K562 (cell line): ENCODE data around the gene ARMC6. TPM values are rescaled to one million over a fixed set of nuclear protein-coding genes. Genes with fewer than 3 reads are reported as not detected.

Experiments
- CEBPB ChIP-seq: fragments of 450-650 bp; IDR thresholded peaks from 2 replicates; pipeline ENCODE4 v1.6.1; 2016; ENCODE audit warnings: missing genetic modification characterization, missing compliant biosample characterization
- FUS ChIP-seq: fragments of 200-400 bp; formaldehyde crosslinking; optimal IDR thresholded peaks from 2 replicates; pipeline ENCODE3; 2017; ENCODE audit warnings: low read depth, low read length
- HNRNPLL ChIP-seq: fragments of 200-400 bp; formaldehyde crosslinking; IDR thresholded peaks from 2 replicates; pipeline ENCODE4 v1.6.1; 2017; ENCODE audit warnings: low read length, low read depth, mild to moderate bottlenecking; ENCODE audit not compliant: poor library complexity, severe bottlenecking
- MCM5 ChIP-seq: fragments of 450-650 bp; IDR thresholded peaks from 2 replicates; pipeline ENCODE4 v1.6.1; 2016; ENCODE audit warnings: low read depth
- MECOM ChIP-seq: fragments of 250-450 bp; sonication (Bioruptor Pico); IDR thresholded peaks from 2 replicates; pipeline ENCODE4 v1.8.0; 2022; ENCODE audit warnings: inconsistent platforms
- NCOA6 ChIP-seq: fragments of 450-650 bp; IDR thresholded peaks from 2 replicates; pipeline ENCODE4 v1.6.1; 2017; ENCODE audit warnings: mild to moderate bottlenecking
- RB1 ChIP-seq: fragments of 450-650 bp; IDR thresholded peaks from 2 replicates; pipeline ENCODE4 v1.6.1; 2017; ENCODE audit warnings: low read depth, mild to moderate bottlenecking
- SMAD1 ChIP-seq: fragments of 150-350 bp; IDR thresholded peaks from 2 replicates; pipeline ENCODE4 v1.6.1; 2014; ENCODE audit warnings: low read length, low read depth; ENCODE audit not compliant: partially characterized antibody
- XRCC5 ChIP-seq: fragments of 200-400 bp; formaldehyde crosslinking; IDR thresholded peaks from 2 replicates; pipeline ENCODE4 v1.6.1; 2017; ENCODE audit warnings: low read depth, mild to moderate bottlenecking, low read length
- ZBTB1 ChIP-seq: sonication (generic); formaldehyde crosslinking; IDR thresholded peaks from 2 replicates; pipeline ENCODE4 v1.8.1; 2023; ENCODE audit warnings: missing genetic modification reagents, low read depth, mild to moderate bottlenecking, borderline replicate concordance
- ZNF174 ChIP-seq: fragments of 250-450 bp; sonication (Bioruptor Pico); IDR thresholded peaks from 2 replicates; pipeline ENCODE4 v1.4.0; 2020; ENCODE audit warnings: mild to moderate bottlenecking
- ZNF76 ChIP-seq: fragments of 250-450 bp; sonication (Bioruptor Pico); IDR thresholded peaks from 2 replicates; pipeline ENCODE4 v1.4.0; 2020; ENCODE audit warnings: mild to moderate bottlenecking, moderate library complexity, borderline replicate concordance
- polyA plus RNA-seq, 8 experiments: library from polyadenylated mRNA; depleted of rRNA in 4 of 8; stranded (reverse) in 5 of 8; unstranded in 3 of 8; fragments of >200 nt; fragmentation: Nextera tagmentation in 2 of 8; fragmentation: Illumina TruSeq in 1 of 8; extraction: Ambion mirVana in 2 of 8; extraction: Trizol in 1 of 8; gene quantifications; 2 replicates each; pipeline versions ENCODE4 v1.2.1 to v1.2.3, GENCODE V29; 2011 to 2014; ENCODE audit warnings: inconsistent platforms in 1 of 8, missing spikeins in 1 of 8
- total RNA-seq, 7 experiments: library from RNA; depleted of rRNA in 6 of 7; stranded (reverse); fragments of >200 nt in 6 of 7; fragmentation: Illumina TruSeq in 2 of 7; extraction: Trizol in 2 of 7; gene quantifications; 2 replicates each; pipeline versions ENCODE4 v1.2.1 to v1.2.3, GENCODE V29; 2011 to 2021; ENCODE audit warnings: low replicate concordance in 1 of 7
- TF ChIP-seq, protein P1 (sequence below), 2 experiments: fragments of 450-650 bp; IDR thresholded peaks; 2 replicates each; pipeline ENCODE4 v1.6.1; 2016

Gene ARMC6
- total and polyA plus RNA-seq, 9 of the 15 experiments (the other 6 are each of a cell fraction or from before 2014, with no cell fraction given) = 2.1 to 93.4 (median 63.6) TPM

DNA sequence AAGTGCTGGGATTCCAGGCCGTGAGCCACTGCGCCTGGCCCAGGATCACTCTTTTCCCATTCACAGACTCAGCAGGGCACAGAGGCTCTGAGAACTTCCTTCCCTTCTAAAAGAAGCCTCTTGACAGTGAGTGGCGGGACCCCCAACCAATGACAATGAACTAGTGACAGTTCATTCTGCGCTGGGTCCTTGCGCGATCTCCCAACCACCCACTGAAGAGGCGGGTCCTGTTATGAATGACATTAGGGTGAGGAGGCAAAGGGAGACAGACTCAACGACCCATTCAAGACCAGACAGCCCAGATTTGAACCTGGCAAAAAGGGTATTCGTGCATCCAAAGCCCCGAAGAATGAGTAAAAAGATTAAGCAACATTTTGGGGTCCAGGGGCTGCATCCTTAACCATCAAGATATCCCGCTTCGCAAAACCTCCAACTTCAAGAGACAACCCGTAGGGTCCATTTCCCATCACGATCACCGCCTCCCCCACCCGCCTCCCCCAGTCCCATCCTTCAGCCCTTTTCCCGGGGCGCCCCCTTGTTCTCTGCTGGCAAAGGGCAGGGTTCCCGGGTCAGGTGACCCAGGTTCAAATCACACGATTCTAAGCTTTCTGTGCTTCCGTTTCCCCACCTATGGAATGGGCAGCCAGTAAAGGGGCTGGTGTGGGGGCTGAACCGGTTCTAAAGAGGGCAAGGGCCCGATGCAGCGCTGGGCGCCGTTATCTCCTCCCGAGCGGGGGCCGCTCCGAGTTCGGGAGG lies 805 bp upstream of the ARMC6 start (continued):
- TF ChIP-seq ZNF76 (CRISPR knock-in tag) = no peak
- no peak for TF ChIP-seq MECOM
- no peak for TF ChIP-seq FUS
- TF ChIP-seq, protein P1, sequence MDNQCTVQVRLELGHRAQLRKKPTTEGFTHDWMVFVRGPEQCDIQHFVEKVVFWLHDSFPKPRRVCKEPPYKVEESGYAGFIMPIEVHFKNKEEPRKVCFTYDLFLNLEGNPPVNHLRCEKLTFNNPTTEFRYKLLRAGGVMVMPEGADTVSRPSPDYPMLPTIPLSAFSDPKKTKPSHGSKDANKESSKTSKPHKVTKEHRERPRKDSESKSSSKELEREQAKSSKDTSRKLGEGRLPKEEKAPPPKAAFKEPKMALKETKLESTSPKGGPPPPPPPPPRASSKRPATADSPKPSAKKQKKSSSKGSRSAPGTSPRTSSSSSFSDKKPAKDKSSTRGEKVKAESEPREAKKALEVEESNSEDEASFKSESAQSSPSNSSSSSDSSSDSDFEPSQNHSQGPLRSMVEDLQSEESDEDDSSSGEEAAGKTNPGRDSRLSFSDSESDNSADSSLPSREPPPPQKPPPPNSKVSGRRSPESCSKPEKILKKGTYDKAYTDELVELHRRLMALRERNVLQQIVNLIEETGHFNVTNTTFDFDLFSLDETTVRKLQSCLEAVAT (IDR thresholded peaks at IDR 0.05) = no peak
- TF ChIP-seq ZNF174 = no peak
- no peak for TF ChIP-seq RB1
- TF ChIP-seq MCM5 = no peak
- TF ChIP-seq HNRNPLL = no peak
- no peak for TF ChIP-seq CEBPB (tag)
- TF ChIP-seq SMAD1 = peak; percentile 43
- no peak for TF ChIP-seq NCOA6
- TF ChIP-seq ZBTB1 (CRISPR knock-in tag) = no peak
- peak; percentile 11; the same call in 1 of the 2 replicates for TF ChIP-seq XRCC5
